HepG2 (cell line): Measurements from ENCODE around the gene LIFR. TPM values are rescaled to one million over a fixed set of nuclear protein-coding genes. Genes with fewer than 3 reads are reported as not detected.

ENCODE experiments used
- ATF1 ChIP-seq: IDR thresholded peaks from 2 replicates; pipeline ENCODE4 v1.6.1; 2016; ENCODE audit warnings: mild to moderate bottlenecking, control low read depth
- EP300 ChIP-seq, 3 experiments: sonication (generic) in 1 of 3; formaldehyde crosslinking in 1 of 3; IDR thresholded peaks; 2 replicates each; pipeline versions ENCODE4 v1.5.1 to v1.6.1; 2011 to 2020; ENCODE audit warnings: low read depth in 2 of 3, low read length in 2 of 3, borderline replicate concordance in 1 of 3, improper control_type of control experiment in 1 of 3, mild to moderate bottlenecking in 1 of 3, missing genetic modification reagents in 1 of 3, moderate library complexity in 1 of 3
- ESRRA ChIP-seq: sonication (generic); formaldehyde crosslinking; IDR thresholded peaks from 2 replicates; pipeline ENCODE4 v1.5.1; 2020; ENCODE audit warnings: mild to moderate bottlenecking, low read depth, missing genetic modification reagents
- ETV5 ChIP-seq: IDR thresholded peaks from 2 replicates; pipeline ENCODE4 v1.6.1; 2018; ENCODE audit warnings: missing biosample characterization, missing genetic modification reagents, inconsistent platforms, borderline replicate concordance
- MXD1 ChIP-seq: sonication (generic); formaldehyde crosslinking; IDR thresholded peaks from 2 replicates; pipeline ENCODE4 v1.4.0; 2020; ENCODE audit warnings: mild to moderate bottlenecking, missing genetic modification reagents
- NFE2 ChIP-seq: sonication (generic); formaldehyde crosslinking; IDR thresholded peaks from 2 replicates; pipeline ENCODE4 v1.4.0; 2020; ENCODE audit warnings: missing genetic modification reagents
- RNF2 ChIP-seq: fragments of 450-650 bp; conservative IDR thresholded peaks from 2 replicates; pipeline ENCODE4 v1.6.1; 2016; ENCODE audit warnings: low read depth
- SSRP1 ChIP-seq: IDR thresholded peaks from 2 replicates; pipeline ENCODE4 v1.6.1; 2016; ENCODE audit warnings: control low read depth
- STAT6 ChIP-seq: sonication (generic); formaldehyde crosslinking; IDR thresholded peaks from 2 replicates; pipeline ENCODE4 v1.4.0; 2020; ENCODE audit warnings: missing genetic modification reagents, mild to moderate bottlenecking, borderline replicate concordance
- TP53 ChIP-seq: sonication (generic); formaldehyde crosslinking; conservative IDR thresholded peaks from 2 replicates; pipeline ENCODE4 v1.4.0; 2020; ENCODE audit warnings: missing genetic modification reagents
- TSC22D2 ChIP-seq: sonication (generic); formaldehyde crosslinking; IDR thresholded peaks from 2 replicates; pipeline ENCODE4 v1.5.1; 2020; ENCODE audit warnings: missing genetic modification reagents, mild to moderate bottlenecking, borderline replicate concordance
- ZFY ChIP-seq: sonication (generic); formaldehyde crosslinking; IDR thresholded peaks from 2 replicates; pipeline ENCODE4 v1.4.0; 2020; ENCODE audit warnings: missing genetic modification reagents
- ZNF234 ChIP-seq: sonication (generic); formaldehyde crosslinking; conservative IDR thresholded peaks from 2 replicates; pipeline ENCODE4 v1.5.1; 2020; ENCODE audit warnings: mild to moderate bottlenecking, missing genetic modification reagents
- ZNF407 ChIP-seq: sonication (generic); formaldehyde crosslinking; IDR thresholded peaks from one replicate; pipeline ENCODE4 v1.5.1; 2020; ENCODE audit warnings: mild to moderate bottlenecking, missing genetic modification reagents; ENCODE audit errors: not compliant biosample characterization
- ZSCAN12 ChIP-seq: sonication (generic); formaldehyde crosslinking; IDR thresholded peaks from 2 replicates; pipeline ENCODE4 v1.9.0; 2021; ENCODE audit warnings: mild to moderate bottlenecking, missing genetic modification reagents
- polyA plus RNA-seq, 8 experiments: library from polyadenylated mRNA; depleted of rRNA in 3 of 8; stranded (reverse) in 7 of 8; unstranded in 1 of 8; fragments of >200 nt; fragmentation: Illumina TruSeq in 4 of 8; extraction: Trizol in 4 of 8; gene quantifications; 2 replicates each; pipeline versions ENCODE4 v1.2.1 to v1.2.3, GENCODE V29; 2011 to 2016; ENCODE audit warnings: low read depth in 4 of 8, missing spikeins in 1 of 8, mixed read lengths in 1 of 8; ENCODE audit not compliant: insufficient read depth in 1 of 8
- total RNA-seq, 5 experiments: library from RNA; depleted of rRNA; stranded (reverse); fragments of >200 nt; fragmentation: Illumina TruSeq; extraction: Trizol; gene quantifications; 2 replicates each; pipeline ENCODE4 v1.2.3, GENCODE V29; 2016; ENCODE audit warnings: low read depth in 1 of 5
- TF ChIP-seq, protein P1 (sequence below): sonication (generic); formaldehyde crosslinking; IDR thresholded peaks from 2 replicates; pipeline ENCODE4 v1.4.0; 2020; ENCODE audit warnings: missing genetic modification reagents

LIFR gene
- total and polyA plus RNA-seq, 2 of the 13 experiments (the other 11 are each of a cell fraction or from before 2014, with no cell fraction given), result 6.3 to 25.2 TPM

- TF ChIP-seq ESRRA (CRISPR knock-in tag) (no peak), MXD1 (CRISPR knock-in tag) (no peak), ETV5 (peak; percentile 39; the same call in 1 of the 2 replicates), TSC22D2 (CRISPR knock-in tag) (no peak), ZNF234 (CRISPR knock-in tag) (no peak), RNF2 (no peak), ATF1 (CRISPR knock-in tag) (no peak), EP300 (IDR thresholded peaks at IDR 0.05; ENCODE audit: low read depth in 2 of 2, low read length in 2 of 2) (peak in 1 of 2 experiments; percentile 57; a peak in 2 of 4 replicates), EP300 (CRISPR knock-in tag; IDR thresholded peaks at IDR 0.05; ENCODE audit: borderline replicate concordance) (peak; percentile 21; the same call in 1 of the 2 replicates), ZSCAN12 (CRISPR knock-in tag) (no peak), TP53 (no peak), SSRP1 (CRISPR knock-in tag) (no peak), STAT6 (CRISPR knock-in tag) (no peak), ZNF407 (no peak), NFE2 (no peak), ZFY (CRISPR knock-in tag) (no peak)
- TF ChIP-seq, protein P1, sequence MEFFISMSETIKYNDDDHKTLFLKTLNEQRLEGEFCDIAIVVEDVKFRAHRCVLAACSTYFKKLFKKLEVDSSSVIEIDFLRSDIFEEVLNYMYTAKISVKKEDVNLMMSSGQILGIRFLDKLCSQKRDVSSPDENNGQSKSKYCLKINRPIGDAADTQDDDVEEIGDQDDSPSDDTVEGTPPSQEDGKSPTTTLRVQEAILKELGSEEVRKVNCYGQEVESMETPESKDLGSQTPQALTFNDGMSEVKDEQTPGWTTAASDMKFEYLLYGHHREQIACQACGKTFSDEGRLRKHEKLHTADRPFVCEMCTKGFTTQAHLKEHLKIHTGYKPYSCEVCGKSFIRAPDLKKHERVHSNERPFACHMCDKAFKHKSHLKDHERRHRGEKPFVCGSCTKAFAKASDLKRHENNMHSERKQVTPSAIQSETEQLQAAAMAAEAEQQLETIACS (CRISPR knock-in tag), result no peak
Measured at GRCh38 chr5:38528162-38528703, 28.2 kb downstream of the LIFR start (continued).
